Glomerular visceral epithelial cell (primary cell): ENCODE measurements around the gene RTN4IP1.
"Not testable (repeated sequence)": the region's sequence is repeated elsewhere in the genome, so short reads cannot be mapped to it uniquely, and the experiment has no call there.

ENCODE experiments used
- DNase-seq: peaks from one replicate; pipeline ENCODE4 v3.0.0-alpha.2; 2016; ENCODE audit errors: extremely low spot score

RTN4IP1 gene

DNA sequence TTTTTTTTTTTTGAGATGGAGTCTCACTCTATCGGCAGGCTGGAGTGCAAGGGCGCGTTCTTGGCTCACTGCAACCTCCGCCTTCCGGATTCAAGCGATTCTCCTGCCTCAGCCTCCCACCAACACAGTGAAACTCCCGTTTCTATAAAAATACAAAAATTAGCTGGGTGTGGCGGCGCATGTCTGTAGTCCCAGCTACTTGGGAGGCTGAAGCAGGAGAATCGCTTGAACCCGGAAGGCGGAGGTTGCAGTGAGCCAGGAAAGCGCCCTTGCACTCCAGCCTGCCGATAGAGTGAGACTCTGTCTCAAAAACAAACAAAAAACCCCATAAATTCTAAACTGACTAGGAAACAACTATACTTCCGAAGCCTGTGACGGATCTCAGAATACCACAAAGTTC lies 1.5 kb downstream of the RTN4IP1 start:
- not testable (repeated sequence) for DNase-seq

DNA sequence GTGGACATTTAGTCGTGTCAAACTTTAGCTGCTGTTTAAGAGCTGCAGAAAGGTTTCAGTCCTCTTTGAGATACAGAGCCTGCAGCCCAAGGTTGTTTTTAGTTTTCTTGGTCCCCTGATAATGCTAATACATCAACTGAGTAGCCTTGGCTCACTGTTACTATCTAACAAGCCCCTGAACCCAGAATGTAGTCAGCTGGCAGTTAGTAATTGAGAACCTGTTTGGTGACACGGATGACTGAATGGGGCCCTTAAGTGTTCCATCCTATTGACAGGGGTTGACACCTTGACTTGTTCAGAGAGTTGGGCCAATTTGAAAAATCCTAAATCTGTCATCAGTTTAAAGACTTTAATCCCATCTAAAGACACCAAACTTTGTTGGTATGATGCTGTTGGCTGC lies 2.8 kb downstream of the RTN4IP1 start:
- DNase-seq, result no peak

DNA sequence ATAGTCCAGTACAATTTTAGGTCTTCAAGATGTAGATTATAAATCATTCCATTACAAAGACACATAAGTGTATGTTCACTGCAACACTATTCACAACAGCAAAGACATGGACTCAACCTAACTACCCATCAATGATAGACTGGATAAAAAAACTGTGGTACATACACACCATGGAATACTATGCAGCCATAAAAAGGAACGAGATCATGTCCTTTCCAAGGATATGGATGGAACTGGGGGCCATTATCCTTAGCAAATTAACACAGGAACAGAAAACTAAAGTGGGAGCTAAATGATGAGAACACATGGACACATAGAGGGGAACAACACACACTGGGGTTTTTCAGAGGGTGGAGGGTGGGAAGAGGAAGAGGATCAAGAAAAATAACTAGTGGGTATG lies 6.3 kb downstream of the RTN4IP1 start:
- no peak for DNase-seq

DNA sequence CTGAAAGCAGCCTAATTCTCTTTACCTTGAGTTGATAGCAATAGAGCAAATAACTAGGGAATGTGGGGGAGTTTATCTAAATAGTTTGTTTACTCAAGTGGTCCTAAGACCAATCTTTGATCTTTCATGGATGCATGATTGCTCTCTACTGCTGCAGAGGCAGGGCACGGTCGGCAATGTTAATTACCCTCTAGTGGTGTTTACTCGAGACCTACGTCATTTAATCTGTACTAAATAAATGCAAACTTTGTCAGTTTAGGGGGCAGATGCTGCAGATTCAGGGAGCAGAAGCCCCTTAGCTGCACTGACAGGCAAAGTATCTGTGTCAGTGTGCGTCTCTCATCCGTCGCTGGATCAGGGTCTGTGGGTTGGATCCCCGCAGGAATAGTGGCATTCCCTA lies 6.9 kb downstream of the RTN4IP1 start:
- DNase-seq, result no peak

DNA sequence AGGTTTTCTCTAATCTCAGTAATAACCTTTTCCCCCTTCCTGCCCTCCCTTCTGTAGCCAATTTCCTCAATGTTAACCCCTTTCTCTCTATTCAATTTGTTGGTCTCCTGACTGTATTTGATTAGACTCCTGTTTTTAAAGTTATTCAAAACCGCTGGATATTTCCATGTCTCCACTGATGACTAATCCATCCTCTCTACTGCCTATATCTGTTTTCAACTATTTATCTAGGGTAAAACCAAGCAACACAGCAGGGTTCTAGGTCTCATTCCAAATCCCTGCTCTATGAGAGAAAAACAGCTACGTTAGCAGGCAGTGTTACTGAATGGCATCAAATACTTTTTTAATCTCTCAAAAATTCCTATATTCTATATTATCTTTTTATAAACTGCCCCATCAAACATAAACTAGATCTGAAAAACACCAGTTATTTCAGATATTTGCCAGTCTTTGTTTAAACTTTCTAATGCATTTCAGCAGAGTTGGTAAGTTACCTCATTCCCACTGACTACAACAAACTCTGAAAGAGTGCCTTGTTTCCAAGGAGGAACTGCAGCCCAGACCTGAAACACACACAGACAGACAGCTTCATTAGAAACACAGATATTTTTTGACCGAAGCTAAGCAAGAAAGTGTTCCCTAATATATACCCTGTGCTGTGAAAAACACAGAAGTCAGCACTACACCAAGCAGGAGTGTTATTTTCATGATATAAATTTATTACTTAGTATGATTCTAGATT lies 8.2 kb downstream of the RTN4IP1 start:
- DNase-seq, result no peak

DNA sequence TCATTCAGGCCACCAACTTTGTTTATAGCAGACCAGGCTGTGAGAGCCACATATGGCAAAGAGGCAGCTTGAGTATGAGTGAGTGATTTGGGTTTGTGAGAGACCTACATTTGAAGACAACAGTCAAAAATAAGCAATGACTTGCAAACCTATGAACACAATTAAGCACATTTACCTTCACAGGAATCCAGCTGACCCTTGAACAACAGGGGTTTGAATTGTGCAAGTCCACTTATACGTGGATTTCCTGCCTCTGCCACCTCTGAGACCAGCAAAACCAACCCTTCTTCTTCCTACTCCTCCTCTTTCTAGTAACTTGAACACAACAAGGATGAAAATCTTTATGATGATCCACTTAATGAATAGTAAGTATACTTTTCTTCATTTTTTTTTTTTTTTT lies 10.1 kb downstream of the RTN4IP1 start:
- no peak for DNase-seq

DNA sequence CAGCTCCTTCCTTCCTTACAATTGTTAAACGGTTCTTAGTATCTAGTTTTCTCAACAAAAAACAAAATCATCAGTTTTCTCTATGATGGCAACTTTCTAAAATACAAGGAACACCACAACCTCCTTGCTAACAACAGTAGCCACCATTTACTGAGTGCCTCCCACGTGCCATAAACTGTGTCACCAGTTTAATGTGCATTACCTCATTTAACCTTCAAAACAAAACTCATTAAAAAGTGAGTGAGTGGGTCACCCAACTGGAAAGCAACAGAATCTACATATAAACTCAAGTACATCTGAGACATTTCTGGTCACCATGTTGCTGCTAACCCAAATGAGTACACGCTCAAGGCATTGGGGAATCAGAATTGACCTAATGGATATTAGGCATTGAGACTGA lies 11.0 kb downstream of the RTN4IP1 start:
- DNase-seq, result no peak

DNA sequence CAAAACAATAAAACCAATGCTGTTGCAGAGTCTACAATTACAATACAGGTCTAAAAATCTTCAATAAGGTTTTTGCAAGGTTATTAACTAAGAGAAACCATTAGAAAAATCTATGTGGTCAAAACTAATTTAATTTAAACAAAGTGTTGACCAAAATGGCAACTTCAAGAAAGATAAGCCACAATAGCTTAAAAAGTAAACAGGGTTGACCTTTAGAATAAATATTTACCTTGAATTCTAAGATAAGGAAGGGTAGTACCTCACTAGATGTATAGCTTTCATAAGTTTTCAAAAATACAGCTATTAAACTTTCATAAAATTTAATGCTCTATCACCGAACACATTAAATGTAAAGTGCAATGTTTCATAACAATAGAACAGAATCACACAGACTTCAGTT lies 11.4 kb downstream of the RTN4IP1 start:
- no peak for DNase-seq

DNA sequence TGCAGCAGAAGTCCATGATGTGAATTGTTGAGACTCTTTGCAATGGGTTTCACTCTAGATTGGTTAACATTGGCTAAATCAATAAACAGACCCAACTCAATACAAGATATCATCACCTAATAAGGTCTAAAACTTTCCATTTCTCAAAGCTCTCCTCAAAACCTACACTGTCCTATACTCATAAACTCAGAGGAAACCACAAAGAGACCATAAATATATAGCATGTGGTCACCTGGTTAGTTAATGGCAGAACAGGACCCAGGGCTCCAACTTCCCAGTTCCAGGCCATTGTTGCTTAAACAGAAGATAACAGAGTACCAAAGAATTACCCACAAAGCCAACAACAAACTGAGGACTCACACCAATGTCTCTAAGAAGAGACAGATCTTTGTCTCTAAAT lies 12.0 kb downstream of the RTN4IP1 start:
- no peak for DNase-seq

DNA sequence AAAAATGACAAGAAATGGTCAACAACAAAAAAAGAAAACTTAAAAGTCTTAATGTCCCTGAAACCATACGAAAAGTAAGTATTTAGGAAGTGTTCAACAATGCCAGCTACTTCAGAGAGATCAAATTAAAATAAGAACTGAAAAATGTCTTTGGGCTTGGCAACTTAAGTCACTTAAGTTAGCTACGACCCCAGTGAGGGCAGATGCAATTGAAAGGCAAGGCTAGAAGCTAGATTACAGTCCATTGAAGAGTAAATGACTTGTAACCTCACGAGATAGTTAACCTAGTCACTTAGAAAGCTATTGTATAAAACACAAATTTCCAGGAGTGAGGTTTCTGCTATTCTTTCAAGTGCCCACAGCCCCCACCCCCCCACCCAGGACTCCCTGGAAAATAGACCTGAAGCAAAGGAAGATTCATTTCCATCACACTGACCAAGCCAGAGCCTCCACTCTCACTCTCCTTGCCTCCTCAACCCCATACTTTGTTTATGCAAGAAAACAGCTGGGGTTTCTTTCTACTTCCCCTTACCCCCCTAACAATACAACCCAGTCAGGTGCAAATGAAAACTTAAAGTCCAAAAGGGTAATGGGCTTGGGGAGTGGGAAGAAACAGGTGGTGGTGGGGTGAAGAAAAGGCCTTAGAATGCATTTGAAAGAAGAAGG lies 14.6 kb downstream of the RTN4IP1 start:
- DNase-seq, result no peak

DNA sequence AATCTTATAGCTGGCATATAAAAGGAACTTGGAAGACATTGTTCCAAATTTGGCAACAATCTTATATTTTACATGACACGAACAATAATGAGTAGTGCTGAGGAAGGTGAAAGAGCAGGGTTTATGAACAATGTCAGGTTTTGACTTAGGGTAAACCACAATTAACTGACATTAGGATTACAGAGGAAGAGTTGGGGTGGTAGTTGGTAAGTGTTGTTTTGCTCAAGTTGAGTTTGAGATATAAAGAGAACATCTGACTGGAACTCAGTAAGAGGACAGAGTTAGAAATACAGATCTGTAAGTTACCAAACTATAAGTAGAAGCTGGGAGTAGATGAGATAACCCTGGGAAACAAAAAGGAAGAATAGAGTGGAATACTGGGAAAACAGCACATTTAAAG lies 15.1 kb downstream of the RTN4IP1 start:
- DNase-seq, result no peak

DNA sequence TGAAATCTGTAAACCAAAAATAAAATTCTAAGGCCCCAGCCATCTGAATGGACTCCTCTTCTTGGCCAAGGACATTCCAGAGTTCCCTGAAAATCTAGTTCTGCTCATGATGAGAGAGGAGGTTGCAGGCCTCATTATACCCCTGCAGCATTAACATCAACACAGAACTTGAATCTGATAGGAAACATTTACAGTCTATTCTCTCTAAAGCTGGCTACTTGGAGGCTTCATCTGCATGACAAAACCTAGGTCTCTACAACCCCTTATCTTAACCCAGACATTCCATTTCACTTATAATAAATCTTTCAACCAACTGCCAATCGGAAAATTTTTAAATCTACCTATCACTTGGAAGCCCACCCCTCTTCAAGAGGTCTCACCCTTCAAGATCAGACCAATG lies 15.7 kb downstream of the RTN4IP1 start:
- no peak for DNase-seq

DNA sequence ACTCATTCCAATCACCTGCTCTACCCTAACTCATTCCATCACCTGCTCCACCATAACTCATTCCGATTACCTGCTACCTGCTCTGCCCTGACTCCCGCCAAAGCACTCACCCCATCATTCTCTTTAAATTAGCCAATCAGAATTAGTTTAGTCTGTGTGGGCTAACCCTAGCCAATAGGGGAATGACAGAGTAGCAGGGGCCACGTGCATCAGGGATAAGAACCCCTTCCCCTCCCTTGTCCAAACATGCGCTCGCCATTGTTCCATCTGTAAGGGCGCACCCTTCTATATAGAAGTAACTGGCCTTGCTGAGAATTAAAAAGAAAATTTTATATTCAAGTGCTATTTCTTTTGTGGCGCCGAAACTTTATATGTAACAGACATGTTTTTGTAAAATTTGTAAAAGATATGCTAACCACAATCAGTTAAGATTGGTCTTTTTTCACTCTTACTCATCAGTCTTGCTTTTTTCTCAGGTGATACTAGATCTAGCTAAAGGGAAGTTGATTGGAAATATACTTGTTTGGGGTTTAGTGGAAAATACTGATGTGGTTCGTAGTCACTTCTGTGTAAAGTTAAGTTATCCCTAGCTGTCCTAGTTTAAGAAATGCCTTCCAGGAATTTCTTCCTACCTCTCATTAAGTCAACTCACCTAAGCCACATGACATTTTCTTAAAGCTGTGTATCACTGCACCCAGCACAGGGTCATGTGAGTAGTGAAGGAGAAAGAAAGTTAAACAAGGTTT lies 16.5 kb downstream of the RTN4IP1 start:
- DNase-seq, result no peak

DNA sequence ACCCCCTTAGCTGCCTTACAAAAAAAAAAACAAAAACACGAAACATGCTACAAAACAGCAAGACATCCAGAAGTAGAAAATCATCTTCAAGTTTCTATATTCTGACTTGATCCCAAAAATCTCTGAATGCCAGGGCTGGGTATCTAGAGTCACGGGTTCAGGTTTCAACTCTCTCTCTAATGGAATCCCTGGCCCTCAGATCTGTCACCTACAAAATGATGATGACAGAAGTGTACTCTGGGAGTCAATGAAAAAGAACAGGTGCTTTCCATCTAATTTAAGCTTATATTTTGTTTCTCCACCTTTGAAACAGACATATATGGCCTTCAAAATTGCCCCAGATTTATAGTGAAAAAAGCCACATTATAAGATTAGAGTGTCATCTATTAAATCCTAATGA lies 18.3 kb downstream of the RTN4IP1 start:
- no peak for DNase-seq

DNA sequence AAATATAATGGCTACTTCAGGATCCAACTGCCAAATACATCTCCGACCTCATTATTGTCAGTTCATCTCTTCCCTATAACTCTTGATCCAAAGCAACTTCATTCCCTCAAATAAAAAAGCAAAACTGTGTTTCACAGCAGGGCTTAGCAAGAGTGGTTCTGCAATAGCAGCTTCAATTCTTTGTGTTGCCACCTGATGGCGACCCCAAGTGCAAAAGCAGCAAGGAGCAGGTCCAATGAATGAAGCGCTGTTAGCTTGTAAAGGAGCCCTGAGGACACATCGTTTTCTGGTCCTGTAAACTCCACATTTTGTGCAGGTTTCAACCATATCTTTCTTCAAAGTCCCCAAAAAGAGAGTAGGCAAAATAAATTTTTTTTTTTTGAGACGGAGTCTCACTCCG lies 19.6 kb downstream of the RTN4IP1 start:
- DNase-seq, result peak; percentile 38

DNA sequence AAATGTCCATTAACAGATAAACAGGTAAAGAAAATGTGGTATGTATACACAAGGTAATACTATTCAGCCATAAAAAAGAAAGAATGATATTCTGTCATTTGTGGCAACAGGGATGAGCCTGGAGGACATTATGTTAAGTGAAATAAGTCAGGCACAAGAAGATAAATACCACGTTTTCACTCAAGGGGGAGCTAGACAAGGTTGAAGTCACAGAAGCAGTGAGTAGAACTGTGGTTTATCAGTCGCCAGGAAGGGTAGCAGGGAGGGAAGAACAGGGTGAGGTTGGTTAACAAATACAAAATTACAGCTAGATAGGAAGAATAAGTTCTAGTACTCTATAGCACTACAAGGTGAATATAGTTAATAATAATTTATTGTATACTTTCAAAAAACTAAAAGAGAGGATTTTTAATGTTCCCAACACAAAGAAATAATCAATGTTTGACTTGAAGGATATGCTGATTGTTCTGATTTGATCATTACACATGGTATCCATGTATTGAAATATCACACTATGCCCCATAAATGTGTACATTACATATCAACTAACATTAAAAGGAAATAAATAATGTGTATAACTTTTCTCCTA lies 21.1 kb downstream of the RTN4IP1 start:
- DNase-seq, result peak; percentile 63

DNA sequence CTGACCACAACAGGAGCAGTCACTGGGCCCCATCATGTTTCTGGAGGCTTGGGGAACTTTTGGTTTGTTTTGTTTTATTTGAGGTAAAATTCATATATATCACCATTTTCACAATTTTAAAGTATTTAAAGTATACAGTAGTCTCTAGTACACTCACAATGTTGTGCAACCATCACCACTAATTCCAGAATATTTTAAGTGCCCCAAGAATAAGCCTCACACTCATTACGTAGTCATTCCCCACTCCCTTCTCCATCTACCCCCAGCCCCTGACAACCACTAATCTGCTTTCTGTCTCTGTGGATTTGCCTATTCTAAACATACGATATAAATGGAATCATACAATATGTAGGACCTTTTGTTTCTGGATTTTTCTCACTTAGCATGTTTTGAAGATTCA lies 29.0 kb downstream of the RTN4IP1 start:
- DNase-seq, result no peak

DNA sequence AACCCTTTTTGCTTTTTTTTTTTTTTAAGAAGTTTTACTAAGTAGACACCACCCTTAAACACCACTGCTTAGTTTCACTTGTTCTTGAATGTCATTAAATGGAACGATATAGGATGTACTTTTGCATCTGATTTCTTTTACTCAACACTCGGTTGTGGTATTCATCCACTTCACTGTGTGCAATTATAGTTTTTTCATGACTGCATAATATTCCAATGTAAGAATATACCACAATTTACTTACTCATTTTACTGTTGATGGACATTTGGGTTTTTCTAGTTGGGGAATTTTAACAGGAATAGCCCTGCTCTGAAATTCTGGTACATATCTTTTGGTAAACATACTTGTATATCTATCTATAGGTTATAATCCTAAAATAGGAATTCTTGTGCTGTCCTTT lies 29.9 kb downstream of the RTN4IP1 start:
- no peak for DNase-seq

DNA sequence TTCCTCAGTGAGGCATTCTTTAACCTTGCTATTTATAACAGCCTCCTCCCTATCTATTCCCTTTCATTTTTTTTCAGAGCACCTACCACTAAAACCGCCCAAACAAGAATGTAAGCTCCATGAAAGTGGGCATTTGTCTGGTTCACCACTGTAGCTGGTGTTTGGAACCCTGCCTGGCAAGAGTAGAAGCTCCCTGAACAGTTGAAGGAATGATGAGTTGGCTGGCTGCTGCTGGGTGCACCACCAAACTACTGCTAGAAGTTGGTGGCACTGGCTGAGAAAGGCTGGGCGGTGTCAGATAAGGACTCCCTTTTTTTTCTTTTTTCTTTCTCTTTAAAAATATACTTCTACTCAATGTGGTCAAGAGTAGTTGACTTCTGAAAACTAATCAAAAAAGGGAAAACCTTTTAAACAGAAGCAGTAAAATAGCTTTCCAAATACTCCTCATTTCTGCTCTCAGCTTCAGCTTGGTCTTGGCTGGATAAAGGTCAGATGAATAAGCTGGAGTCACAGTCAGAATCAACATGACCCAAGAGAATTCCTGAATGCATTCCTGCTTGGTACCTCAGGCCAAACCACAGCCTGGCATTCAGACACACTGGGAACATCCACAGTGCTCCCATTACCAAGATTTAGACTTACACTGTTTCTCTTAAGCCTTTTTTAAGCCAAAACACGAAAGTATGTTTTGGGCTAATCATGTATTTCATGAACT lies 38.0 kb downstream of the RTN4IP1 start:
- DNase-seq, result peak; percentile 76

DNA sequence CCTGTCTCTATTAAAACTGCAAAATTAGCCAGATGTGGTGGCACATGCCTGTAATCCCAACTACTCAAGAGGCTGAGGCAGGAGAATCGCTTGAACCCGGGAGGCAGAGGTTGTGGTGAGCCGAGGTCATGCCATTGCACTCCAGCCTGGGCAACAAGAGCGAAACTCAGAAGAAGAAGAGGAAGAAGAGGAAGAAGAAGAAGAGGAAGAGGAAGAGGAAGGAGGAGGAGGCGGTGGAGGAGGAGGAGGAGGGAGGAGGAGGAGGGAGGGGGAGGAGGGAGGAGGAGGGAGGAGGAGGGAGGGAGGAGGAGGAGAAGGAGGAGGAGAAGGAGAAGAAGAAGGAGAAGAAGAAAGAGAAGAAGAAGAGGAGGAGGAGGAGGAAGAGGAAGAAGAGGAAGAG lies 40.4 kb downstream of the RTN4IP1 start:
- DNase-seq, result not testable (repeated sequence)

DNA sequence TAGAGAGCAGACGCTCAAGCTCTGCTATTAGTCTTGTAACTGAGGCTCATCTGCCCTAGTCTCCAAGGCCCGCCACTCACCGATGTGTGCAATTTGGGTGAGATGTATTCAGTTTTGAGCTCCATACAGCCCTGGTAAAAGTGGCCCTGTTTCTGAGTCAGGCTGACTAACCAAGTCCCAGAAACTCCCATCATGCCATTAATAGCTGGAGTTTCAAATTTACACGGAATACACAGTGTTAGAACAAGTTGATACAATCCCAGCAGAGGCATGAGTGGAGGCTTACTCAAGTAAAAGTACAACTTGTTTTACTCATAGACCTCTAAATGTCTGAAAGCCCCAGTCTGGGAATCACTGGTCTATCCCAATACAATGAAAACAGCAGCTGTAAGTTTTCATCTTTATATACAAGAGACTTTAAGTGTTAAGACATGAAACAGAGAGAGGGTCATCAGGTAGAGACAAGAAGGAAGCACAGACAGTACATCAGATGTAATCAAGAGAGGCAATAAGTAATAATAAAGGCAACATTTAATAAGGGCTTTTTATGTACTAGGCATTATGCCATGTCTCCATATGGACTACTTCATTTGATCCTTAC lies 42.4 kb downstream of the RTN4IP1 start:
- no peak for DNase-seq

DNA sequence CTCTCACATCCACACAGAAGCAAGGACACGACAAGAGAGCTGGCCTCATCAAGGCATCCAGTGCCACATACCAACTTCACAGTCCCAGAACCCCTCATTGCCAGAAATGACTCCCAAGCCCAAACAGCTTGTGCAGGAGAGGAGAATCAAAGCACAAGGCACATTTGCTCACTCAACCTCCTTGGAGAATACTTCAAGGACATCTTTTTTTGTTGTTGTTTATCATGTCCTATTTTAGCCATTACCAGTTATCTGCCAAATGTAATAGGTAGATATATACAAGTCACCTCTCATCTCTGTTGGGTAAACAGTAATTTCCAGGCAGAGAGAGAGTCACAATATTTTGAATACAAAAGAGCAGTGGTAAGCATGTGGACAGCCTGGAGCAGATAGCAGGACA lies 47.8 kb downstream of the RTN4IP1 start:
- no peak for DNase-seq
